Endothelial cell of umbilical vein (primary cell): ENCODE results near the gene NWD2.

Experiments
- CTCF ChIP-seq, 2 donors: IDR thresholded peaks; 1 replicate in 1 of 2; 2 replicates in 1 of 2; pipeline ENCODE4 v1.5.1; 2011; ENCODE audit warnings: low read length in 2 of 2, mild to moderate bottlenecking in 2 of 2, moderate library complexity in 2 of 2, control low read depth in 1 of 2, inconsistent platforms in 1 of 2, low read depth in 1 of 2; ENCODE audit not compliant: insufficient read depth in 1 of 2; ENCODE audit errors: extremely low read depth in 1 of 2
- EZH2 ChIP-seq: IDR thresholded peaks from 2 replicates; pipeline ENCODE4 v1.6.1; 2012; ENCODE audit warnings: borderline replicate concordance, low read depth, mild to moderate bottlenecking, moderate library complexity, low read length, inconsistent platforms; ENCODE audit not compliant: severe bottlenecking
- MYC ChIP-seq: IDR thresholded peaks from one replicate; pipeline ENCODE4 v1.6.1; 2011; ENCODE audit warnings: mild to moderate bottlenecking, low read depth, low read length
- POLR2A ChIP-seq: IDR thresholded peaks from 2 replicates; pipeline ENCODE4 v1.6.1; 2012; ENCODE audit warnings: low read depth, mild to moderate bottlenecking, control low read depth, low read length
- POLR2AphosphoS5 ChIP-seq: IDR thresholded peaks from 2 replicates; pipeline ENCODE4 v1.6.1; 2012; ENCODE audit warnings: low read depth, mild to moderate bottlenecking, control low read depth, low read length, moderate library complexity; ENCODE audit not compliant: insufficient read depth

- TF ChIP-seq CTCF (IDR thresholded peaks at IDR 0.05; ENCODE audit: extremely low read depth in 1 of 2, insufficient read depth in 1 of 2, low read depth in 1 of 2, low read length in 2 of 2), result no peak
- no peak for TF ChIP-seq POLR2AphosphoS5
- no peak for TF ChIP-seq POLR2A
- no peak for TF ChIP-seq MYC
- no peak for TF ChIP-seq EZH2
Observed at GRCh38 chr4:37434469-37434868, 189.9 kb downstream of the NWD2 start.
